Hematopoietic multipotent progenitor cell treated with erythropoietin and hydrocortisone succinate and interleukin-3 and kit ligand, for 17 days (in vitro differentiated cells): ENCODE data around the gene CROCC2.

Source experiments
- DNase-seq: peaks from one replicate; pipeline ENCODE4 v3.0.0-alpha.2; 2015; ENCODE audit warnings: low spot score

Gene CROCC2

DNA sequence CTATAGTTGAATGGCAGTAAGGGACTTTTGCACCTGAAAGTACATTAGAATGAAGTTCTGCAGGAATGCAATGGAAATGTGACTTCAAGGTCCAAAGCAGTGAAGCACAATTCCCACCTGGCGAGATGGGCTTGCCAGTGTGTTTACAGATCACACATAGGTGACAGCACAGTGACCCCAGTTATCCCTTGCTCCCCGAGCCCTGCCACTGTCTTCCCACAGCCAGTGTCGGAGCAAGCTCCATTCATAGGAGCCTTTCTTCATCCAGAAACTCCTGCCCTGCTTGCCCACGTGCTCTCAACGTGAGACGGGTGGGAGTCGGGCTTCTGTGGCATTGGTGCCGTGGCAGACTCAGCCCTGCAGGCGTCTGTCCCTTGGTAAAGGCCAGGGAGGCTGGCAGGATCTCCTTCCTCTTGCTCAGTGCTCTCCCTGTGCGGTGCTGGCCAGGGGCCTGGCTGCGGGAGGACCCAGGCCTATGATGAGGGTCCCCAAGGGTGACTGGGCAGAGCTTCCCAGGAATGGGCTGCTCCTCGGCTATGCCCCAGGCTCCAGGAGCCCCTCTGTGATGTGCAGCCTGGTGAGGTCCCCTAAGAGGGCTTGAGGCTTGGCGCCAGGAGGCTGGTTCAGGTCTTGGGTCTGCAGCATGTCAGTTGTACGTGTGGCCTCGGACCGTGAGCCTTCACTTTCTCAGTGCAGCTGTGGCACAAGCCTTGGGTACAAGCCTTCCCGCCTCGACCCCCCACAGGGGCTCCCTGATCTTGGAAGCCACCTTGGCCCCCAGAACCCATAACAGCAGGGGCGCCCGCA is 132.4 kb downstream of the CROCC2 start:
- DNase-seq: no peak

DNA sequence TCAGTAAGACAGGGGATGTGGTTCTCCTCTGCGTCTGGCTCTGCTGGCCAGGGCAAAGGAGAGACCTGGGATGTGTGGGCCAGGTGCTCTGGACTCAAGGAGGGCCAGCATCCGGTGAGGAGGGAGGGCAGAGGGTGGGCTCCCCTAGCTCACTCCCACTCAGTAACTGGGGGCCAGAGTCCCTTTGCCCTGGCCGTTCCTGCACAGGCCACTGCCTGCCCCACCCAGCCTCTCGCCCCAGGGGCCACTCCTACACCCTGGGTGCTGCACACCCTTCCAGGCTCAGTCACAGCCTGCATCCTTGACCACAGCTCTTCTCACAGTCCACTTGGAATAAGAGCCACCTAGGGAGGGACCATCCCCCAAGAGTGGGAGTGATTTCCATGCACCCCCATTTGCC is 133.3 kb downstream of the CROCC2 start:
- DNase-seq: no peak

DNA sequence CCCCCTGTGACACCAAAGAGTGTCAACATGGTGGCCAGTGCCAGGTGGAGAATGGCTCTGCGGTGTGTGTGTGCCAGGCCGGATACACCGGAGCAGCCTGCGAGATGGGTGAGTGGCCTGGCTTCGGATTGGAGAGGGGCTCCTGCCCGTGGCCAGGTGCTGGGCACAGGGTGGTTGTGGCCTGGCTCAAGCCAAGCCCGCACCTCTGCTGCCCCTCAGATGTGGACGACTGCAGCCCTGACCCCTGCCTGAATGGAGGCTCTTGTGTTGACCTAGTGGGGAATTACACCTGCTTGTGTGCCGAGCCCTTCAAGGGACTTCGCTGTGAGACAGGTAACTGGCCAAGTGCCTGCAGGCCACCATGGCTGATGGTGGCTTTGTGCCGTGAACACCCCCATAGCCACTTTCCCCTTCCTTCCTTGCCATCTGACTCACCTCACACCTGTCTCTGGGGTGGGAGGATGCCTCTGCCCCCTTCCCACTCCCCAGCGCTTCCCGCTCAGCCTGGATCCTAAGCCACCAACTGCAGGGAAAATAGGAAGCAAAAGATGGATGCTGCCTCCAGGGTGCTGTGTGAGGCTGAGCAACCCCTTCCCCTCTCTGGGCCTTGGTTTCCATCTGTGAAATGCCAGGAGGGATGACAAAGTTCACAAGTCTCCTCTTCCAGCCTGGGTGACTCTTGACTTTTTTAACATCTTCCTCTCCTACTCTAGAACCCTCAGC is 134.1 kb downstream of the CROCC2 start:
- DNase-seq: no peak

DNA sequence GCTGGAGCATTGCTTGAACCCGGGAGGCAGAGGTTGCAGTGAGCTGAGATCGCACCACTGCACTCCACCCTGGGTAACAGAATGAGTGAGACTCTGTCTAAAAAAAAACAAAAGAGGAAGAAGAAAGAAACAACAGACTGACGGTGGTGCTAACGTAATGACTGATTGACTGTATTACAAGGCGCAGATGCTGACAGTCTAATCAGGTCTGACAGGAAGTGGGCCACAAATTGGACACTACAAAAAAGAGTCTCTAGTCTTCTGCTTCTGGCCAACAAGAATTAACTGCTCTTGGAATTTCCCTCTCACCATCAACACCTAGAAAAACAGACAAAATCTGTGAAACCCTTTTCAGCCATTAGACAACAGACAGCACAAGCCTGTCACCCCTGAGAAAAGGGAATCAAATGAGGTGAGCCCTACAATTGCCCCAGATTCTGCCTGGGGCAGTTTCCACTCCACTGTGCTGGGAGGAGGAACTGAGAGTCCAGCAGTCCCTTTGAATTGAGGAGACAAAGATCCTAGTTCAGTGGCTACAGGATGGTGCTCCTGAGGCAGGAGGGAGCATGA is 135.5 kb downstream of the CROCC2 start:
- no peak for DNase-seq
